C4-2B (cell line): ENCODE results near the gene SLC35B4.

Source experiments
- CTCF ChIP-seq: fragments of 450-650 bp; conservative IDR thresholded peaks from 2 replicates; pipeline ENCODE4 v1.5.1; 2017; ENCODE audit warnings: mild to moderate bottlenecking
- ZFX ChIP-seq: fragments of 450-650 bp; IDR thresholded peaks from 2 replicates; pipeline ENCODE4 v1.6.1; 2017

GRCh38 chr7:134350709-134351108, 34.0 kb upstream of the SLC35B4 start:
- no peak for TF ChIP-seq CTCF
- no peak for TF ChIP-seq ZFX
